ENCODE results near the gene CHRDL2.
A peak's percentile ranks its signal among the peaks of the same experiment; 100 is the strongest.

Gene CHRDL2

DNA sequence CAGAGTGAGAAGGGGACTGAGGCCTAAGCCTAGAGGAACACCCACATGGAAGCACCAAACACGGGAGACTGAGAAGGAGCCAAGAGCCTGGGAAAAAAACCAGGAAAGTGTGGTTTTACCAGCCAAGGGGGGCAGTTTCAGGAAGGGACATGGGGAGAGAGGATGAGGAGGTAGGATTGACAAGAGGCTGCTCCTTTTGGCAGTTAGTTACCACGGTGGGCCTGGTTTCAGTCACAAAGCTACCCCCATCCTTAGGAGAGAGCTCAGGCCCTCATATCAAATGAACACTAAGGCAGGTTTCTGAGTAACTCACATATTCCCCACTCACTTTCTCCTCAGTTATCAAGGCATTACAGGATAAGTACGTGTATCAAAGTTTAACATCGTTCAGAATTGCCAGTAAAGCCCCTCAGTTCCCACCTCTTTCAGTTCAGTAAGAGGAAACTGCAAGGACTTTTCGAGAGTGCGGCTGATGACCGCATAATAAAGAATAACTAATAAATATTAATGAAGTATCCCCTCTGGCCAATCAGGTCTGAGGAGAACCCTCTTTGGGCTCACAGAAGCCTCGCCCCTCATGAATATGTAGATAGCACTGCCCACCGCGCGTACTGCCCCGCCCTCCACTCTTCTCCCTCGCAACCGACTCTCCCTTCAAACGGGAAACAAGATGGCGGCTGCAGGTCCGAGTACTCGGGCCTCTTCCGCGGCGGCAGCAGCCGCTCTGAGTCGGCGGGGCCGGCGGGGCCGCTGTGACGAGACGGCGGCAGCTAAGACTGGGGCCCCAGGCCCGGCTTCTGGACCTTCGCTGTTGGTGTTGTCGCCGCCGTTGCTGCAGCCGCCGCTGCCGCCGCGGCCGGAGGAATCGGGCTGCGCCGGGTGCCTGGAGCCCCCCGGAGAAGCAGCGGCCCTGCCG is 17.2 kb upstream of the CHRDL2 start, which contains the start of gene RNF169:
Gene RNF169, plus strand, starts transcription at position 639 of the 916 bp plus-strand sequence. Its CDS starts 32 bp downstream, at position 671.
- TF ChIP-seq SIN3A (IDR thresholded peaks at IDR 0.05; ENCODE audit: borderline replicate concordance, insufficient read depth, low read length) (0 out of 2 replicates have a peak, but pooled peaks have one; percentile 55), POLR2AphosphoS5 (IDR thresholded peaks at IDR 0.05; ENCODE audit: low read depth, low read length) (peak; percentile 80), FOXP2 (optimal IDR thresholded peaks at IDR 0.05; ENCODE audit: borderline replicate concordance, extremely low read depth, extremely low read length, insufficient read depth) (peak; percentile 24), TAF1 (IDR thresholded peaks at IDR 0.05; ENCODE audit: borderline replicate concordance, insufficient read depth, low read length) (peak; percentile 94)
- TF ChIP-seq, protein P1, sequence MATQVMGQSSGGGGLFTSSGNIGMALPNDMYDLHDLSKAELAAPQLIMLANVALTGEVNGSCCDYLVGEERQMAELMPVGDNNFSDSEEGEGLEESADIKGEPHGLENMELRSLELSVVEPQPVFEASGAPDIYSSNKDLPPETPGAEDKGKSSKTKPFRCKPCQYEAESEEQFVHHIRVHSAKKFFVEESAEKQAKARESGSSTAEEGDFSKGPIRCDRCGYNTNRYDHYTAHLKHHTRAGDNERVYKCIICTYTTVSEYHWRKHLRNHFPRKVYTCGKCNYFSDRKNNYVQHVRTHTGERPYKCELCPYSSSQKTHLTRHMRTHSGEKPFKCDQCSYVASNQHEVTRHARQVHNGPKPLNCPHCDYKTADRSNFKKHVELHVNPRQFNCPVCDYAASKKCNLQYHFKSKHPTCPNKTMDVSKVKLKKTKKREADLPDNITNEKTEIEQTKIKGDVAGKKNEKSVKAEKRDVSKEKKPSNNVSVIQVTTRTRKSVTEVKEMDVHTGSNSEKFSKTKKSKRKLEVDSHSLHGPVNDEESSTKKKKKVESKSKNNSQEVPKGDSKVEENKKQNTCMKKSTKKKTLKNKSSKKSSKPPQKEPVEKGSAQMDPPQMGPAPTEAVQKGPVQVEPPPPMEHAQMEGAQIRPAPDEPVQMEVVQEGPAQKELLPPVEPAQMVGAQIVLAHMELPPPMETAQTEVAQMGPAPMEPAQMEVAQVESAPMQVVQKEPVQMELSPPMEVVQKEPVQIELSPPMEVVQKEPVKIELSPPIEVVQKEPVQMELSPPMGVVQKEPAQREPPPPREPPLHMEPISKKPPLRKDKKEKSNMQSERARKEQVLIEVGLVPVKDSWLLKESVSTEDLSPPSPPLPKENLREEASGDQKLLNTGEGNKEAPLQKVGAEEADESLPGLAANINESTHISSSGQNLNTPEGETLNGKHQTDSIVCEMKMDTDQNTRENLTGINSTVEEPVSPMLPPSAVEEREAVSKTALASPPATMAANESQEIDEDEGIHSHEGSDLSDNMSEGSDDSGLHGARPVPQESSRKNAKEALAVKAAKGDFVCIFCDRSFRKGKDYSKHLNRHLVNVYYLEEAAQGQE (IDR thresholded peaks at IDR 0.05; ENCODE audit: insufficient read depth in 1 of 2, low read depth in 2 of 2, low read length in 2 of 2) = peak in 1 of 2 experiments; percentile 50; a peak in 1 of 4 replicates

DNA sequence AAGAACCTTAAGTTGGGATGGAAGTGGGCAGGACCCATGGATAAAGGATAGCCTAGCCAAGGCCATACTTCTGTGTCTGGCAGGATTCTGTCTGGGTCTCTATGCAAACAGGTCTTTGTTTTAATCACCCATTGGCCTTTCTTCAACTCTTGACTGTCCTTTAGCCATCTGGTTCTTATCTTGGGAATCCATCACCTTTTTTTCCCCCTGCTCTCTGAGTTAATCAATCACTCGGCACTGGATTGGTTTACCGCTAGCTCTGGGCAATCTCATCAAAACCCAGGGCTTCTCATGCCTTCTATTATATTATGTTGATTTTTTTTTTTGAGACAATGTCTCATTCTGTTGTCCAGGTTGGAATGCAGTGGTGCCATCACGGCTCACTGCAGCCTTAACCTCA is 15.6 kb upstream of the CHRDL2 start:
- no peak for TF ChIP-seq SIN3A (IDR thresholded peaks at IDR 0.05; ENCODE audit: borderline replicate concordance, insufficient read depth, low read length)
- TF ChIP-seq TAF1 (IDR thresholded peaks at IDR 0.05; ENCODE audit: borderline replicate concordance, insufficient read depth, low read length) = no peak
- no peak for TF ChIP-seq POLR2AphosphoS5 (IDR thresholded peaks at IDR 0.05; ENCODE audit: low read depth, low read length)
- TF ChIP-seq FOXP2 (optimal IDR thresholded peaks at IDR 0.05; ENCODE audit: borderline replicate concordance, extremely low read depth, extremely low read length, insufficient read depth) = no peak
- TF ChIP-seq, protein P1 (IDR thresholded peaks at IDR 0.05; ENCODE audit: insufficient read depth in 1 of 2, low read depth in 2 of 2, low read length in 2 of 2) = no peak

DNA sequence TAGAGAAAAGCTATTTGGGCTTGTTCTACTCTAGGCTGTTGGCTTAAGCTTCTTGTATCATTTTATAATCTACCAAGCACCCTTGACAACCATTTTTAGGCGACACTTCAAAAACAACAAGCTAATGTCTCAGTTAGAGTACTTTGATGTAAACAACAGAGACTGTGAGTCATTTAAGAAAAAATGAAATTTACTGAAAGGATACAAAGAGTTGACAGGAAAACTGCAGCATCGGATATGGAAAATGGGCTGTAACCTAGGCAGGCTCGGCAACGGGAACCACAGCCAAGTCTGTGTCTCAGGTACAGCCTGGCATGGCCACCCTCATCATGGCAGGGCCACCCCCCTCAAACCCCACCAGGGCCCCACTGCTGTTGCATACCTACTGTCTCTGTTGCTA is 13.1 kb upstream of the CHRDL2 start:
- TF ChIP-seq TAF1 (IDR thresholded peaks at IDR 0.05; ENCODE audit: borderline replicate concordance, insufficient read depth, low read length) (no peak), POLR2AphosphoS5 (IDR thresholded peaks at IDR 0.05; ENCODE audit: low read depth, low read length) (no peak), FOXP2 (optimal IDR thresholded peaks at IDR 0.05; ENCODE audit: borderline replicate concordance, extremely low read depth, extremely low read length, insufficient read depth) (no peak), SIN3A (IDR thresholded peaks at IDR 0.05; ENCODE audit: borderline replicate concordance, insufficient read depth, low read length) (no peak)
- TF ChIP-seq, protein P1 (IDR thresholded peaks at IDR 0.05; ENCODE audit: insufficient read depth in 1 of 2, low read depth in 2 of 2, low read length in 2 of 2) = no peak

DNA sequence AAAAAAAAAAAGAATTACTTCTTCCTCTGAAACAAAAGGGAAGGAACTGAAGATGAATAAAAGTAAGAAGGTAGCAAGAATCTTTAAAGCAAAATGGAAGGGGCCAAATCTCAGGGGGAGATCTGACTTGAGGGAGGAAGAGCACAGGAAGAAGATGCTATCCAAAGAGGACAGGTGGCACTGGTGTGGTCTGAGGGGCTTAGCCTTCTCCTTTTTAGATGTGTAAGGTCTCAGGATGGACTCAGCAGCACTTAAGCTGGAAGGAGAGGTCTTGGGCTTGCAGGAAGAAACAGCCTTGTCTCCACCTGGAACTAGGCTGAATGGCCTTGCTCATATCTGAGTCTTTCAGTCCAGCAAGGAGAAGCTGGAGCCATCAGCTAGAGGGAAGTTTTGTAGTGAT is 12.4 kb upstream of the CHRDL2 start:
- TF ChIP-seq POLR2AphosphoS5 (IDR thresholded peaks at IDR 0.05; ENCODE audit: low read depth, low read length) (no peak), FOXP2 (optimal IDR thresholded peaks at IDR 0.05; ENCODE audit: borderline replicate concordance, extremely low read depth, extremely low read length, insufficient read depth) (no peak), TAF1 (IDR thresholded peaks at IDR 0.05; ENCODE audit: borderline replicate concordance, insufficient read depth, low read length) (no peak), SIN3A (IDR thresholded peaks at IDR 0.05; ENCODE audit: borderline replicate concordance, insufficient read depth, low read length) (no peak)
- TF ChIP-seq, protein P1 (IDR thresholded peaks at IDR 0.05; ENCODE audit: insufficient read depth in 1 of 2, low read depth in 2 of 2, low read length in 2 of 2) = no peak

Data from PFSK-1 (cell line).